ENCODE results near the gene TWIST2. TPM values are rescaled to one million over a fixed set of nuclear protein-coding genes. Genes with fewer than 3 reads are reported as not detected.

TWIST2 gene
- total RNA-seq, 1 experiment from 2014 or later: 0.22 TPM

GRCh38 chr2:238861766-238862315 is 14.0 kb downstream of the TWIST2 start:
- peaks cover 10 to 11% of the 10 kb centered on the region in 2 experiments for H3K4me1 Mint-ChIP-seq
- no peak overlapping the region for H3K14ac ChIP-seq (ENCODE audit: insufficient read depth, low read length)
- H2AFZ ChIP-seq (ENCODE audit: low read length): no peak overlapping the region
- H3K23ac ChIP-seq (ENCODE audit: insufficient read length, low read depth, low read length): no peak overlapping the region
- H2AK5ac ChIP-seq (ENCODE audit: insufficient read length, low read length): no peak overlapping the region
- no peak overlapping the region for H3K27ac Mint-ChIP-seq
- H3T11ph ChIP-seq (ENCODE audit: low read length): no peak overlapping the region
- H4K5ac ChIP-seq (ENCODE audit: insufficient read length, low read depth, low read length): no peak overlapping the region
- H2BK15ac ChIP-seq (ENCODE audit: low read depth, low read length): no peak overlapping the region
- H3K79me1 ChIP-seq (ENCODE audit: insufficient read depth, low read depth, low read length, poor library complexity, severe bottlenecking): no peaks in the 10 kb centered on the region
- no peak for TF ChIP-seq CTCF (conservative IDR thresholded peaks at IDR 0.05)
- no peak overlapping the region for H3K4me3 Mint-ChIP-seq
- H3K79me2 ChIP-seq (ENCODE audit: insufficient read depth, low read length): no peaks in the 10 kb centered on the region
- H3K4ac ChIP-seq (ENCODE audit: low read depth, low read length): no peak overlapping the region
- H3K9me3 Mint-ChIP-seq: no peaks in the 10 kb centered on the region
- no peaks in the 10 kb centered on the region for H3K36me3 Mint-ChIP-seq (ENCODE audit: insufficient read depth in 1 of 3, low read depth in 3 of 3)
- H3K9ac ChIP-seq (ENCODE audit: extremely low read depth, insufficient read length, low read length): no peak overlapping the region
- no peak overlapping the region for H4K91ac ChIP-seq (ENCODE audit: insufficient read length, low read depth, low read length)
- no peaks in the 10 kb centered on the region for H4K20me1 ChIP-seq (ENCODE audit: control insufficient read depth, insufficient read depth, insufficient read length)
- no peaks in the 10 kb centered on the region for H3K9me3 ChIP-seq (ENCODE audit: control insufficient read depth, low read depth, low read length)
- peaks cover 41% of the 10 kb centered on the region for H3K27me3 Mint-ChIP-seq (ENCODE audit: low read depth)
- H2BK12ac ChIP-seq (ENCODE audit: insufficient read length, low read depth, low read length): no peak overlapping the region
- H3K4me2 ChIP-seq (ENCODE audit: insufficient read depth, insufficient read length, low read length): no peak overlapping the region
- no peak overlapping the region for H2BK120ac ChIP-seq (ENCODE audit: low read depth, low read length, poor library complexity, severe bottlenecking)
- no peak overlapping the region for H3K56ac ChIP-seq (ENCODE audit: insufficient read length, low read depth, low read length)
- no peaks in the 10 kb centered on the region for H3K23me2 ChIP-seq (ENCODE audit: insufficient read length, low read depth, low read length, poor library complexity, severe bottlenecking)
- no peak overlapping the region for H2BK20ac ChIP-seq (ENCODE audit: low read depth, low read length, poor library complexity, severe bottlenecking)
- H2BK5ac ChIP-seq (ENCODE audit: insufficient read length, low read length): no peak overlapping the region
- no peak overlapping the region for H4K8ac ChIP-seq (replicated peaks; ENCODE audit: insufficient read length, low read depth, low read length)
- H3K27me3 ChIP-seq (ENCODE audit: insufficient read depth, low read length): no peaks in the 10 kb centered on the region
- DNase-seq: no peak
- H3K4me1 ChIP-seq (ENCODE audit: insufficient read depth, low read length): 0 out of 2 replicates have a peak, but pooled peaks cover 2% of the 10 kb centered on the region
- no peak overlapping the region for H3K18ac ChIP-seq (ENCODE audit: insufficient read length, low read depth, low read length)
- WGBS (ENCODE audit: extremely low coverage, insufficient read length, low lambda C conversion rate): no CpG with 5 or more reads among the region's 10 CpGs
- no peak overlapping the region for H3K27ac ChIP-seq (ENCODE audit: insufficient read length, low read depth, low read length)

Measured in H9 (cell line).